B cell (primary cell): Measurements from ENCODE around the gene FAAH2.

ENCODE experiments used
- CTCF ChIP-seq: fragments of 200-600 bp; IDR thresholded peaks from one replicate; pipeline ENCODE4 v1.8.0; 2022; ENCODE audit warnings: antibody characterized with exemption, mild to moderate bottlenecking
- EZH2 ChIP-seq: IDR thresholded peaks from 2 replicates; pipeline ENCODE4 v1.6.1; 2012; ENCODE audit warnings: borderline replicate concordance, low read depth, mild to moderate bottlenecking, moderate library complexity, low read length; ENCODE audit not compliant: insufficient read depth, poor library complexity, severe bottlenecking

- TF ChIP-seq CTCF (no peak), EZH2 (no peak)
These were observed 93.7 kb downstream of the FAAH2 start for GRCh38 chrX:57380026-57380796.
